ENCODE data around the gene RAPGEF4.
"Not testable (repeated sequence)": the region's sequence is repeated elsewhere in the genome, so short reads cannot be mapped to it uniquely, and the experiment has no call there.

Gene RAPGEF4

GRCh38 chr2:172730411-172730810, 5.2 kb upstream of the RAPGEF4 start:
- no peak for DNase-seq

- DNase-seq = no peak
Measured at GRCh38 chr2:172734711-172735581, 699 bp upstream of the RAPGEF4 start.

- no peak for DNase-seq
Measured at GRCh38 chr2:172736424-172737174, 954 bp downstream of the RAPGEF4 start.

- DNase-seq = no peak
Measured at GRCh38 chr2:172739661-172740266, 4.1 kb downstream of the RAPGEF4 start.

- no peak for DNase-seq
Measured at GRCh38 chr2:172740856-172741255, 5.2 kb downstream of the RAPGEF4 start.

- DNase-seq = no peak
Measured at GRCh38 chr2:172742931-172743540, 7.4 kb downstream of the RAPGEF4 start.

GRCh38 chr2:172743898-172744297, 8.3 kb downstream of the RAPGEF4 start:
- no peak for DNase-seq

GRCh38 chr2:172745636-172746035, 10.0 kb downstream of the RAPGEF4 start:
- no peak for DNase-seq

GRCh38 chr2:172748543-172748942, 12.9 kb downstream of the RAPGEF4 start:
- not testable (repeated sequence) for DNase-seq

- DNase-seq = no peak
Measured at GRCh38 chr2:172749388-172749787, 13.7 kb downstream of the RAPGEF4 start.

GRCh38 chr2:172751564-172751963, 15.9 kb downstream of the RAPGEF4 start:
- DNase-seq = no peak

- no peak for DNase-seq
Measured at GRCh38 chr2:172753610-172754009, 18.0 kb downstream of the RAPGEF4 start.

- DNase-seq = no peak
Measured at GRCh38 chr2:172759441-172759840, 23.8 kb downstream of the RAPGEF4 start.

GRCh38 chr2:172761306-172761705, 25.7 kb downstream of the RAPGEF4 start:
- DNase-seq = no peak

GRCh38 chr2:172762574-172762973, 26.9 kb downstream of the RAPGEF4 start:
- DNase-seq = no peak

- DNase-seq = no peak
Measured at GRCh38 chr2:172763079-172763478, 27.4 kb downstream of the RAPGEF4 start.

GRCh38 chr2:172765662-172766061, 30.0 kb downstream of the RAPGEF4 start:
- DNase-seq = no peak

- DNase-seq = no peak
Measured at GRCh38 chr2:172768401-172768800, 32.8 kb downstream of the RAPGEF4 start.

- DNase-seq = no peak
Measured at GRCh38 chr2:172769879-172770278, 34.2 kb downstream of the RAPGEF4 start.

GRCh38 chr2:172770887-172771286, 35.2 kb downstream of the RAPGEF4 start:
- no peak for DNase-seq

GRCh38 chr2:172772633-172773032, 37.0 kb downstream of the RAPGEF4 start:
- no peak for DNase-seq

- DNase-seq = no peak
Measured at GRCh38 chr2:172774302-172774701, 38.7 kb downstream of the RAPGEF4 start.

GRCh38 chr2:172775319-172775718, 39.7 kb downstream of the RAPGEF4 start:
- no peak for DNase-seq
